ENCODE results near the gene KIAA1958.

KIAA1958 gene, protein sequence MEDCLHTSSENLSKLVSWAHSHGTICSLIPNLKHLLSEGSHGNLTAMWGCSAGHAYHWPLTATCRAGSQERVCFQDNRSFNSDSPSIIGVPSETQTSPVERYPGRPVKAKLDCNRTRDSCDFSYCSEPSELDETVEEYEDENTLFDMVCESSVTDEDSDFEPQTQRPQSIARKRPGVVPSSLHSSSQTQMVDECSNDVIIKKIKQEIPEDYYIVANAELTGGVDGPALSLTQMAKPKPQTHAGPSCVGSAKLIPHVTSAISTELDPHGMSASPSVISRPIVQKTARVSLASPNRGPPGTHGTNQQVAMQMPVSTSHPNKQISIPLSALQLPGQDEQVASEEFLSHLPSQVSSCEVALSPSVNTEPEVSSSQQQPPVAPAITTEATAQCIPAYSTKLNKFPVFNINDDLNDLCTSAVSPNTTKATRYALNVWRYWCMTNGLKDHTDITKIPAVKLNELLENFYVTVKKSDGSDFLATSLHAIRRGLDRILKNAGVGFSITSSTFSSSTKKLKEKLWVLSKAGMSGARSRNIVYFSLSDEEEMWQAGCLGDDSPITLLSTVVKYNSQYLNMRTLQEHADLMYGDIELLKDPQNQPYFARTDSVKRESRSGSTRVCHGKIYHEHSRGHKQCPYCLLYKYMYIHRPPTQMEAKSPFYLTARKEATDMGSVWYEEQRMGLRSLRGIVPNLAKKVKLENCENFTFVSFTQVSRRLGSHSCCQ

GRCh38 chr9:112486221-112487007 is at the start of gene KIAA1958:
TSS of gene KIAA1958 (plus strand) at chr9:112486827. CDS start at chr9:112574081, 87,254 bp downstream.
- peak; percentile 20 for DNase-seq (ENCODE audit: low read depth)

- no peak for DNase-seq (ENCODE audit: low read depth)
Measured at GRCh38 chr9:112437406-112437805, 49.2 kb upstream of the KIAA1958 start.

- DNase-seq (ENCODE audit: low read depth), result no peak
Measured at GRCh38 chr9:112439171-112439570, 47.5 kb upstream of the KIAA1958 start.

DNA sequence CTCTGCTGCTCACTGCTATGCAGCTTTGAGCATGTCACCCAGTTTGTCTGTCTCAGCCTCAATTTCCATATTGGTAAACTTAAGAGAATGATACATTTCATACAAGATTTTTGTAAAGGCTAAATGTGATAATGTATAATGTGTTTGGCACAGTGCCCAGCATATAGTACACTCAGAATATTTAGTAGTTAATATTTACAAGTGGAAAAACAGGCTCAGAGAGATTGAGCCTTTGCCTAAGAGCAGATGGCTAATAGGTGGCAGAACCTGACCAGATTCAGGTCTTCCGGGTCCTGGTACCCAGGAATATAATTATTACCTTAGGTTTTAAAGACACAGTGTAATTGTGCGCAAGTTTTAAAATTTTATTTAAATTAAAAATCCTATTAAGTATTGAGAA is 46.8 kb upstream of the KIAA1958 start:
- no peak for DNase-seq (ENCODE audit: low read depth)

GRCh38 chr9:112443200-112443599 is 43.4 kb upstream of the KIAA1958 start:
- DNase-seq (ENCODE audit: low read depth), result no peak

- DNase-seq (ENCODE audit: low read depth), result no peak
Measured at GRCh38 chr9:112443636-112444035, 43.0 kb upstream of the KIAA1958 start.

DNA sequence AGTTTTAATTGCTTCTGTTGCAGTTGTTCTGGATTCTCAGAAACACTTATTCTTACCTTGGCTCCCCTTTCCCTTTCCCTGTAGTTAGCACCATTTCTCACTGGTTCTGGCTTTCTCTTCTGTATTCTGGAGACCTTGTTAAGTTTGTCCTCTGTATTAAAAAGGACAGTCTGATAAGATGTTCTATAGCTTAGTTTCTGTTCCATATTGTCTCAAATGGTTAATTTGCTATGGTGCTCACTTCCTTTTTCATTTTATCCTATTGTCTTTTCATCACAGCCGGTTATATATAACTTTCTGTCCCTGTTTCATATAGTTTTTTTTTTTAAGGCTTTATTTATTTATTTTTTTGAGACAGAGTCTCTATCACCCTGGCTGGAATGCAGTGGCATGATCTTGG is 41.4 kb upstream of the KIAA1958 start:
- no peak for DNase-seq (ENCODE audit: low read depth)

GRCh38 chr9:112446080-112446479 is 40.5 kb upstream of the KIAA1958 start:
- no peak for DNase-seq (ENCODE audit: low read depth)

DNA sequence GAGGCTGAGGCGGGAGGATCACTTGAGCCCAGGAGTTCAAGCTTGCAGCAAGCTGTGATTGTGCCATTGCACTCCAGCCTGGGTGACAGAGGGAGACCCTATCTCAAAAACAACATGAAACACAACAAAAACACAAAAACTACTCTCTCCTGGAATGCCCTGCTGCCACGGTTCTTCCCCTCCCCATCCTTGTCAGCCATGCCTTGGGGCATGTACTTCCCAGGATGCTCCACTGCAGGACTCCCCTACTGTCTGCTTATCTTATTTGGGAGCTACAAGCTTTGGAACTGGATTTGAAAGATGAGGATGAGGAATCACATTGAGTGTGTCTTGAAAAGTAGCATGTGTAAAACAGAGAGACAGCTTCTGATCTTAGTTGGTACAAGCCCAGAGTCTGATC is 40.1 kb upstream of the KIAA1958 start:
- no peak for DNase-seq (ENCODE audit: low read depth)

GRCh38 chr9:112447283-112447761 is 39.3 kb upstream of the KIAA1958 start:
- DNase-seq (ENCODE audit: low read depth), result peak; percentile 72

- DNase-seq (ENCODE audit: low read depth), result no peak
Measured at GRCh38 chr9:112462855-112463254, 23.8 kb upstream of the KIAA1958 start.

GRCh38 chr9:112465352-112465751 is 21.3 kb upstream of the KIAA1958 start:
- DNase-seq (ENCODE audit: low read depth), result no peak

DNA sequence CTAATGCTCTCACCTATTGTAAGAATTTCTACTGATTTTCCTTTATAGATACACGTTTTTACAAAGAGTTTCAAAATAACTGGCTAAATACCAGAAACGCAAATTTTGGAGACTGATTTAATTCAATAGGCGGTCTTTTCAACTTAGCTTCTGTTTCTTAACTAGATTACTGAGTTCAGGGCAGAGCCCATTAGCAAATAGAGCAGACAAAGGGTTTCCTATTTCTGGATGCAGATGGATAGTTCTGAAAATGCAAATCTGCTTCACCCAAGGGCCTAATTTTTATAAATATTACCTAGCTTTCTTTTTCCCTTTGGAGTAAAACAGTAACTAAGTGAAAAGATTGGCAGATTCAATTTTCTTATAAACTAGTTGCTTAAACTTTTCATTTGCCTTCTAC is 13.6 kb upstream of the KIAA1958 start:
- no peak for DNase-seq (ENCODE audit: low read depth)

GRCh38 chr9:112473986-112474385 is 12.6 kb upstream of the KIAA1958 start:
- no peak for DNase-seq (ENCODE audit: low read depth)

GRCh38 chr9:112475318-112475717 is 11.3 kb upstream of the KIAA1958 start:
- DNase-seq (ENCODE audit: low read depth), result no peak

- no peak for DNase-seq (ENCODE audit: low read depth)
Measured at GRCh38 chr9:112477330-112477729, 9.3 kb upstream of the KIAA1958 start.

- no peak for DNase-seq (ENCODE audit: low read depth)
Measured at GRCh38 chr9:112479221-112479620, 7.4 kb upstream of the KIAA1958 start.

- DNase-seq (ENCODE audit: low read depth), result no peak
Measured at GRCh38 chr9:112484607-112485006, 2.0 kb upstream of the KIAA1958 start.

DNA sequence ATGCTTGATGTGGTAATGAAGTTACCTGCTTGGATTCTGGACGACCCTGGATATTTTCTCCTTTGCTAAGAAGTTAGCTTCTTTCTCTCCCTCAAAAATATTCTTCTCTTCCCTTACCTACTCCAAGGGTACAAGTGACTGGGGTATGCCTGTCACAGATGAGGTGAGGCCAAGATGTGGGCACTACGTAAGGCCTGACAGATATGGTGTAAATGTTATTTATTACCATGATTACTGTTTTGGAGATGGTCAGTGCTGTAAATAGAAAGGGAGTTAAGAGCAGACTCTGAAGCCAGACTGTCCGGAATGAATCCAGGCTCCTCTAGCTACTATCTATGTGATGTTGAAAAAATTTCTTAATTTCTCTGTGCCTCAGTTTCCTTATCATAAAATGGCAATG is 1.1 kb upstream of the KIAA1958 start:
- no peak for DNase-seq (ENCODE audit: low read depth)

DNA sequence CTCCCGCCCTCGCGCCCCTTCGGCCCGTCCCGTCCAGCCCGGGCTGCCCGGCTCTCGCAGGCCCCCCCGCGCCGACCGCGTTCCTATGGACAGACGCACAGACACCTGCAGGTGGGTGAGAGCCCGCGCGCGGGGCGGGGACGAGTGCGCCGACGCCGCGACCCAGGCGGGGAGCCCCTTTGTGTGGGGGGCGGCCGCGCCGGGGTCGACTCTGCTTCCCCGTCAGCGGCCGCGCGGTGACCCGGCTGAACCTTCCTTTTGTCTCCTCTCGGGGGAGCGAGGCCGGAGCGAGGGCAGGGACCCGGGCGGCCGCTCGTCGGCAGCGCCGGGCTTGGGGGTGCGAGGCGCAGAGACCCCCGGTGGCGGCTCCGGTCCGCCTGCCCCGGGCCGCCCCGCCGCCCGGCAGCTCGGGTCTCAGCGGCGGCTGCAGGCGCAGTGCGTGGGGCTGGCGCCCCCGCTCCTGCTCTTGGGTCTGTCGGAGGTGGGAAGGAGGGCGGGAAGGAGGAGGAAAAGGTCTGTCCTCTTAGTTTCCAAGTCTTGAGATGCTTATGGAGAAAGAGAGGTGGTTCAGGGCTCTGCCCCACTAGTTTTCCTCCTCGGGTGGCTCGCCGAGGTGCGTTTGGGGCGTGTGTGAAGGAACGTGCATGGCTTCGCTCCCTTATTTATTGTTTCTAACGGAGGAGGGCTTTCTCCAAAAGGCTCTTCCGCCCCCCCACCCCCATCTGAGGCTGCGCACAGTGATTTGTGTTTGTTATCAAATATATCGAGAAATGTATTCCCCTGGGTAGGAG is 576 bp downstream of the KIAA1958 start:
- DNase-seq (ENCODE audit: low read depth), result peak; percentile 25

DNA sequence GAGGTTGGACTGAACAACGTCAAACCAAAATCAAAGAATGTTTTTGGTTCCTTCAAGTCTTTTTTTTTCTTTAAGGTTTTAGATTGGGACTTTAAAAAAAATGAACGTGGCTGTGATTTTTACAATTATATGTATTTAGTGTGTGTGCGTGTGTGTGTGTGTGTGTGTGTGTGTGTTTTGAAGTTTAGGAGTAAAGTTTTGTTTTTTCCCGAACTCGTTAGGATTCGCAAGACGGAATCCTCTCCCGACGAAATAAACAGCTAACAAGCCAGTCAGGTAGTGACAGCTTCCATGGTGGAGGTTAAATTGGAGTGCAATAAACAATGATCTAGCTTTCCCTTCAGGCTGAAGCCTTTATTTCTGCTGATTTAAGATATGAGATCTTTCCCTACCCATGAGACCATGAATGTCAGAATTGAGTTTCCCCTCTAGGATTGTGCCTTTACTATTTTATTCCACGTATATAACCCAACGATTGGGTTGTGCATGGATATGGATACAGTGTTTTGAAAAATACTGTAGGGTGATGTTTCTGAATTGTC is 1.2 kb downstream of the KIAA1958 start:
- DNase-seq (ENCODE audit: low read depth), result no peak
